Neural cell (in vitro differentiated cells): ENCODE results near the gene KIT.

ENCODE experiments used
- EP300 ChIP-seq: fragments of 450-650 bp; conservative IDR thresholded peaks from 2 replicates; pipeline ENCODE4 v1.6.1; 2014; ENCODE audit warnings: antibody characterized with exemption, mild to moderate bottlenecking, moderate library complexity; ENCODE audit not compliant: poor library complexity, severe bottlenecking
- EZH2 ChIP-seq: fragments of 200-600, 300-800 bp; shearing (Covaris generic), sonication (generic); IDR thresholded peaks from 2 replicates; pipeline ENCODE4 v1.6.1; 2014; ENCODE audit warnings: antibody characterized with exemption, low read length, borderline replicate concordance, mild to moderate bottlenecking; ENCODE audit not compliant: insufficient read depth, poor library complexity, severe bottlenecking
- MXI1 ChIP-seq: fragments of 450-650 bp; conservative IDR thresholded peaks from 2 replicates; pipeline ENCODE4 v1.6.1; 2014; ENCODE audit warnings: antibody characterized with exemption, mild to moderate bottlenecking; ENCODE audit not compliant: poor library complexity, severe bottlenecking
- POLR2AphosphoS5 ChIP-seq: IDR thresholded peaks from 2 replicates; pipeline ENCODE4 v1.6.1; 2012
- RAD21 ChIP-seq: fragments of 450-650 bp; conservative IDR thresholded peaks from 2 replicates; pipeline ENCODE4 v1.6.1; 2014; ENCODE audit warnings: antibody characterized with exemption, mild to moderate bottlenecking, moderate library complexity
- SMC3 ChIP-seq: fragments of 450-650 bp; conservative IDR thresholded peaks from 2 replicates; pipeline ENCODE4 v1.6.1; 2014; ENCODE audit warnings: antibody characterized with exemption, mild to moderate bottlenecking, moderate library complexity; ENCODE audit not compliant: poor library complexity
- TAF1 ChIP-seq: IDR thresholded peaks from 2 replicates; pipeline ENCODE4 v1.6.1; 2012; ENCODE audit warnings: low read depth
- TF ChIP-seq, protein P1 (sequence below): fragments of 450-650 bp; IDR thresholded peaks from 2 replicates; pipeline ENCODE4 v1.5.1; 2014; ENCODE audit warnings: antibody characterized with exemption, mild to moderate bottlenecking, moderate library complexity; ENCODE audit not compliant: poor library complexity, severe bottlenecking
- TF ChIP-seq, protein P2 (sequence below): IDR thresholded peaks from 2 replicates; pipeline ENCODE4 v1.6.1; 2012; ENCODE audit warnings: borderline replicate concordance

DNA sequence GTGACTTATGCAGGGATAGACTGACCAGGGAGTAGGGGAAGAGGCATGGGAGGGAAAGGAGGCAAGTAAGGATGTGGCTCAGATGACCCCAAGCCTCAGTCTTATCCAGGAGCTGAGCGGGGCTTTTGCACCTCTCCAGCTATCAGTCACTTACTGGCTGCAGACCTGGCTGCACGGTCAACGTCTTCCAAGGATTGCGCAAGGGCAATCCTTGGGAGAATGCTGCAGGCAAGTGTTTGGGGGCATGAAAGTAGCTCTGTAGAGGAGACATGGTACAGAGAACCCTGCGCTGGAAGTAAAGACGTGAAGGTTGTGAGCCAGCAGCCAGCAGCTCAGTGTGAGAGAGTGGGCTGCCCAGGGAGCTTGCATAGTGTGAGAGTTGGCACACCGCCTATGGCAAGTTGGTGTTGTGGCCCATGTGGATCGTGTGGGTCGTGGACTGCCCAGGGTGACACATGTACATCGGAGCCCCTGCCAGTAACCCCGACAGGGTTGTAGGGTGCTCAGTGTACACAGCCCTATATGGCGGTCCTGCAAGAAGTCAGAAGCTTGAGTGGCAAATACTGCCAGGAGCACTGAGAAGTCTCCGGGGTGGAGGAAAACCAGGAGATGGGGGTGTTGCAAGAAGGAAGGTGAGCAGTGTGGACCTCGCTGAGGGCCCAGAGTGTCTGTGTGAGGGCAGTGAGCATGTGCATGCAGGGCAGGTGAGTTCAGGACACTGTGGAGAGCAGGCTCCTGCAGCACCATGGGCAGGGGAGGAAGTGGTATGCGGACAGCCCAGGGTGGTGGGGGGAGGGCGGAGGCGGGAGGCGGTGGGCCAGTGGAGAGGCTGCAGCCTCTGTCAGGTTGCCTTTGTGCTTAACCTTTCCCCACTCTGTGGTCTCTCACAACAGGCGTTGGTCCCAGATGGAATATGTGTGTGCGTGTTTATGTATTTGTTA, 50.9 kb downstream of the KIT start:
- TF ChIP-seq, protein P1, sequence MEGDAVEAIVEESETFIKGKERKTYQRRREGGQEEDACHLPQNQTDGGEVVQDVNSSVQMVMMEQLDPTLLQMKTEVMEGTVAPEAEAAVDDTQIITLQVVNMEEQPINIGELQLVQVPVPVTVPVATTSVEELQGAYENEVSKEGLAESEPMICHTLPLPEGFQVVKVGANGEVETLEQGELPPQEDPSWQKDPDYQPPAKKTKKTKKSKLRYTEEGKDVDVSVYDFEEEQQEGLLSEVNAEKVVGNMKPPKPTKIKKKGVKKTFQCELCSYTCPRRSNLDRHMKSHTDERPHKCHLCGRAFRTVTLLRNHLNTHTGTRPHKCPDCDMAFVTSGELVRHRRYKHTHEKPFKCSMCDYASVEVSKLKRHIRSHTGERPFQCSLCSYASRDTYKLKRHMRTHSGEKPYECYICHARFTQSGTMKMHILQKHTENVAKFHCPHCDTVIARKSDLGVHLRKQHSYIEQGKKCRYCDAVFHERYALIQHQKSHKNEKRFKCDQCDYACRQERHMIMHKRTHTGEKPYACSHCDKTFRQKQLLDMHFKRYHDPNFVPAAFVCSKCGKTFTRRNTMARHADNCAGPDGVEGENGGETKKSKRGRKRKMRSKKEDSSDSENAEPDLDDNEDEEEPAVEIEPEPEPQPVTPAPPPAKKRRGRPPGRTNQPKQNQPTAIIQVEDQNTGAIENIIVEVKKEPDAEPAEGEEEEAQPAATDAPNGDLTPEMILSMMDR, result no peak
- no peak for TF ChIP-seq SMC3
- no peak for TF ChIP-seq POLR2AphosphoS5
- no peak for TF ChIP-seq EP300
- no peak for TF ChIP-seq TAF1
- no peak for TF ChIP-seq EZH2
- no peak for TF ChIP-seq RAD21
- no peak for TF ChIP-seq MXI1
- TF ChIP-seq, protein P2, sequence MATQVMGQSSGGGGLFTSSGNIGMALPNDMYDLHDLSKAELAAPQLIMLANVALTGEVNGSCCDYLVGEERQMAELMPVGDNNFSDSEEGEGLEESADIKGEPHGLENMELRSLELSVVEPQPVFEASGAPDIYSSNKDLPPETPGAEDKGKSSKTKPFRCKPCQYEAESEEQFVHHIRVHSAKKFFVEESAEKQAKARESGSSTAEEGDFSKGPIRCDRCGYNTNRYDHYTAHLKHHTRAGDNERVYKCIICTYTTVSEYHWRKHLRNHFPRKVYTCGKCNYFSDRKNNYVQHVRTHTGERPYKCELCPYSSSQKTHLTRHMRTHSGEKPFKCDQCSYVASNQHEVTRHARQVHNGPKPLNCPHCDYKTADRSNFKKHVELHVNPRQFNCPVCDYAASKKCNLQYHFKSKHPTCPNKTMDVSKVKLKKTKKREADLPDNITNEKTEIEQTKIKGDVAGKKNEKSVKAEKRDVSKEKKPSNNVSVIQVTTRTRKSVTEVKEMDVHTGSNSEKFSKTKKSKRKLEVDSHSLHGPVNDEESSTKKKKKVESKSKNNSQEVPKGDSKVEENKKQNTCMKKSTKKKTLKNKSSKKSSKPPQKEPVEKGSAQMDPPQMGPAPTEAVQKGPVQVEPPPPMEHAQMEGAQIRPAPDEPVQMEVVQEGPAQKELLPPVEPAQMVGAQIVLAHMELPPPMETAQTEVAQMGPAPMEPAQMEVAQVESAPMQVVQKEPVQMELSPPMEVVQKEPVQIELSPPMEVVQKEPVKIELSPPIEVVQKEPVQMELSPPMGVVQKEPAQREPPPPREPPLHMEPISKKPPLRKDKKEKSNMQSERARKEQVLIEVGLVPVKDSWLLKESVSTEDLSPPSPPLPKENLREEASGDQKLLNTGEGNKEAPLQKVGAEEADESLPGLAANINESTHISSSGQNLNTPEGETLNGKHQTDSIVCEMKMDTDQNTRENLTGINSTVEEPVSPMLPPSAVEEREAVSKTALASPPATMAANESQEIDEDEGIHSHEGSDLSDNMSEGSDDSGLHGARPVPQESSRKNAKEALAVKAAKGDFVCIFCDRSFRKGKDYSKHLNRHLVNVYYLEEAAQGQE, result no peak
